ENCODE measurements around the gene GABRD. TPM values are rescaled to one million over a fixed set of nuclear protein-coding genes. Genes with fewer than 3 reads are reported as not detected.

The GABRD gene
- total and polyA plus RNA-seq, 2 donors (not counting 3 experiments of a cell fraction or from before 2014, with no cell fraction given), result not detected

- POLR2A ChIA-PET, result no interaction called here
- H3K4me1 ChIP-seq (ENCODE audit: control insufficient read depth, extremely low read depth, insufficient read depth, low read length), result no peaks in the 10 kb centered on the region
- H3K4me3 ChIP-seq (replicated peaks in 1 of 3; ENCODE audit: insufficient read depth in 1 of 3, low read depth in 1 of 3, low read length in 3 of 3), result no peak overlapping the region
- intact Hi-C loops (cut with micrococcal nuclease) (no loop called here), dilution Hi-C loops (cut with MboI; ENCODE audit: extremely low pct_ligation_motif_present, low sequenced_read_pairs) (no loop called here)
- no peak for FAIRE-seq
- no peak overlapping the region for H3K27ac ChIP-seq (ENCODE audit: insufficient read depth, low read depth, low read length)
- no peaks in the 10 kb centered on the region for H3K9me1 ChIP-seq (replicated peaks; ENCODE audit: control insufficient read depth, extremely low read depth, insufficient read depth, low read length)
- no peaks in the 10 kb centered on the region for H4K20me1 ChIP-seq (replicated peaks; ENCODE audit: control insufficient read depth, extremely low read depth, insufficient read depth, low read length)
- no TSS peak for BruUV-seq (replicated peaks)
- TF ChIP-seq EZH2 (IDR thresholded peaks at IDR 0.05; ENCODE audit: borderline replicate concordance, low read depth, low read length, severe bottlenecking) (no peak), POLR2A (IDR thresholded peaks at IDR 0.05; ENCODE audit: low read depth, low read length) (no peak), FOS (IDR thresholded peaks at IDR 0.05; ENCODE audit: borderline replicate concordance, insufficient read depth, low read length) (no peak), MYC (IDR thresholded peaks at IDR 0.05; ENCODE audit: low read depth, low read length) (no peak), GATA2 (IDR thresholded peaks at IDR 0.05; ENCODE audit: insufficient read depth, insufficient read length, low read depth, low read length) (no peak), CTCF (IDR thresholded peaks at IDR 0.05; ENCODE audit: extremely low read depth in 1 of 2, insufficient read depth in 1 of 2, low read depth in 1 of 2, low read length in 2 of 2) (no peak), POLR2AphosphoS5 (IDR thresholded peaks at IDR 0.05; ENCODE audit: insufficient read depth, low read depth, low read length) (no peak), MAX (IDR thresholded peaks at IDR 0.05; ENCODE audit: insufficient read depth, insufficient read length) (no peak), JUN (IDR thresholded peaks at IDR 0.05; ENCODE audit: borderline replicate concordance, insufficient read depth, insufficient read length, low read depth) (no peak)
- DNase-seq (ENCODE audit: low read depth, low spot score), result no peak
- no peak overlapping the region for H3K4me2 ChIP-seq (ENCODE audit: insufficient read depth, low read length)
- CTCF ChIA-PET, result interaction anchor here (2.8 kb wide), 1 partner anchor 21 kb away, joined by 10 read pairs; no protein-coding TSS in a partner anchor
- no peaks in the 10 kb centered on the region for H3K9me3 ChIP-seq (replicated peaks; ENCODE audit: control insufficient read depth, insufficient read depth, low read length)
- H2AFZ ChIP-seq (ENCODE audit: low read depth, low read length), result no peak overlapping the region
- no peaks in the 10 kb centered on the region for H3K79me2 ChIP-seq (ENCODE audit: control insufficient read depth, insufficient read depth, low read length)
- peaks cover 16 to 24% of the 10 kb centered on the region in 2 experiments for H3K27me3 ChIP-seq (ENCODE audit: control insufficient read depth in 2 of 2, insufficient read depth in 2 of 2, low read length in 2 of 2)
- H3K9ac ChIP-seq (replicated peaks; ENCODE audit: extremely low read depth, insufficient read depth, low read length), result no peak overlapping the region
- no peaks in the 10 kb centered on the region for H3K36me3 ChIP-seq (ENCODE audit: control insufficient read depth in 2 of 2, extremely low read depth in 1 of 2, insufficient read depth in 2 of 2, low read length in 2 of 2)
Measured at GRCh38 chr1:2023187-2023586, 4.0 kb downstream of the GABRD start.

Measured in endothelial cell of umbilical vein (primary cell).